Activated CD8-positive, alpha-beta memory T cell treated with anti-CD3 and anti-CD28 coated beads, Interleukin-2, amount 50 U/mL, for 24 hours (primary cell): ENCODE results near the gene GAS2L3.
"Not testable (repeated sequence)": the region's sequence is repeated elsewhere in the genome, so short reads cannot be mapped to it uniquely, and the experiment has no call there.

Experiments used
- DNase-seq: peaks from one replicate; pipeline ENCODE4 v3.0.0-alpha.2; 2020; ENCODE audit errors: extremely low read depth

Gene GAS2L3

GRCh38 chr12:100574187-100575074 lies 947 bp downstream of the GAS2L3 start:
- no peak for DNase-seq

GRCh38 chr12:100576331-100577036 lies 3.0 kb downstream of the GAS2L3 start:
- no peak for DNase-seq

GRCh38 chr12:100578923-100579322 lies 5.4 kb downstream of the GAS2L3 start:
- no peak for DNase-seq

- DNase-seq: no peak
Measured at GRCh38 chr12:100579844-100580243, 6.4 kb downstream of the GAS2L3 start.

- DNase-seq: no peak
Measured at GRCh38 chr12:100584256-100584655, 10.8 kb downstream of the GAS2L3 start.

- no peak for DNase-seq
Measured at GRCh38 chr12:100591979-100592378, 18.5 kb downstream of the GAS2L3 start.

GRCh38 chr12:100593490-100593889 lies 20.0 kb downstream of the GAS2L3 start:
- no peak for DNase-seq

- DNase-seq: no peak
Measured at GRCh38 chr12:100601626-100602025, 28.1 kb downstream of the GAS2L3 start.

GRCh38 chr12:100602997-100603396 lies 29.5 kb downstream of the GAS2L3 start:
- not testable (repeated sequence) for DNase-seq

- DNase-seq: no peak
Measured at GRCh38 chr12:100608776-100609175, 35.3 kb downstream of the GAS2L3 start.

- no peak for DNase-seq
Measured at GRCh38 chr12:100610666-100611430, 37.4 kb downstream of the GAS2L3 start.

- no peak for DNase-seq
Measured at GRCh38 chr12:100612606-100613005, 39.1 kb downstream of the GAS2L3 start.

GRCh38 chr12:100624571-100624970 lies 51.1 kb downstream of the GAS2L3 start:
- DNase-seq: no peak

- no peak for DNase-seq
Measured at GRCh38 chr12:100632445-100632892, 59.0 kb downstream of the GAS2L3 start.

GRCh38 chr12:100633082-100633785 lies 59.8 kb downstream of the GAS2L3 start:
- not testable (repeated sequence) for DNase-seq

- no peak for DNase-seq
Measured at GRCh38 chr12:100643246-100643645, 69.8 kb downstream of the GAS2L3 start.

GRCh38 chr12:100646896-100647295 lies 73.4 kb downstream of the GAS2L3 start:
- no peak for DNase-seq

- DNase-seq: no peak
Measured at GRCh38 chr12:100651108-100651507, 77.6 kb downstream of the GAS2L3 start.

GRCh38 chr12:100651694-100652093 lies 78.2 kb downstream of the GAS2L3 start:
- no peak for DNase-seq

- no peak for DNase-seq
Measured at GRCh38 chr12:100652488-100652887, 79.0 kb downstream of the GAS2L3 start.

- no peak for DNase-seq
Measured at GRCh38 chr12:100656141-100656540, 82.7 kb downstream of the GAS2L3 start.

- no peak for DNase-seq
Measured at GRCh38 chr12:100656856-100657255, 83.4 kb downstream of the GAS2L3 start.
